ENCODE data around the gene HLX.

HLX gene

GRCh38 chr1:220926146-220926545, 46.9 kb downstream of the HLX start:
- DNase-seq = peak; percentile 22

DNA sequence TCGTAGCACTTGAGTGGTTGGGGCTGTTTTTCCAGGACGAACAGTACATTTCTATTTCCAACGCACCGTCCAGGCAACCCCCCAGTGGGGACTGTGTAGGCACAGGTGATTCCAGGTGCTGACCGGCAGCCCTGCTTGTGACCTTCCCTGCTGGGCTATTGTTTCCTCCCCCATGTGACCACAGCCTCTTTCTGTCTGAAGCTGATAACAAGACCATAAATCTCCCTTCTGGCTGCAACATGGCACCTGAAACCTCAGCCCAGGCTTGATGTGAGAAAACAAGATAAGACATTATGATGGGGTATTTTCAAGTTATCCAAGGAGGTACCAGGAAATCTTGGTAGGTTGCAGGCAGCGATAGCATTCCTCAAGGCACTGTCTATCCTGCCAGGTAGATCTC, 48.2 kb downstream of the HLX start:
- no peak for DNase-seq

DNA sequence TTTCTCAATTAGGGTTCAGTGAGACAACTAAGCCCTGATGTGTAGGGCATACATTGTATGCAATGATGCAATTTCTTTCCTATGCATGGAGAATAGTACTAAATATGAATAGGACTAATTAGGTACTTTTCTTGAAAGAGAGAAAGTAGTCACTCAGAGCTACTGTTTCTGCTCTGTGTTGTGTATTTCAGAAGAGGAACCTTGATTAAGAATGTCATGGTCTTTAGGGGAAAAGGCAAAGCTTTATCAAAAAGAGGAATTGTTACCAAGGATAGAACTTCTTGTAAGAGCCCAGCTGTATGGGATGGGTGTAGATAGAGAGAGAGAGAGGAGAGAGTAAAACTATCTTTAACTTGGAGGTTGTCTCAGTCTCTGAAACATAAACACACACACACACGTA, 49.1 kb downstream of the HLX start:
- no peak for DNase-seq

- DNase-seq = no peak
Measured at GRCh38 chr1:220928725-220929300, 49.6 kb downstream of the HLX start.

DNA sequence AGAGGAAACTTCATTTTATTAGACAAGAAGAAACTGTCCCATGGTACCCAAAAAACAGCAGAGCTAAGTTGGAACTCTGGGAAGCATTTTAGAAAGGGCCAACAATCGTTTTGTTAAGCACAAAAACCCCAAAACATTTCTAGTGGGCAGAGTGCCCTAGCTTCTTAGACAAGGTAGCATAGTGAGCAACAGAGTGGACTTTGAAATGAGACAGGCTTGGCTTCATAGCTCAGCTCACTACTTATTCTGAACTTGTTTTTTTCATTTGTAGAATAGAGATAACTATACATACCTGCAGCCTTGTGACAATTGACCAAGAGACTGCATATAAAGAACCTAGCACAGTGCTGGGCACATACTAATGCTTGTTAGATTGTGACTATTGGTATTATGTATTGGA, 50.1 kb downstream of the HLX start:
- no peak for DNase-seq
